T-helper 2 cell treated with Interferon-gamma antibody and Interleukin-4, amounts not matched to agents 5 μg/mL and 100 μg/mL, for 36 hours (primary cell): Measurements from ENCODE around the gene VIT.
"Not testable (repeated sequence)": the region's sequence is repeated elsewhere in the genome, so short reads cannot be mapped to it uniquely, and the experiment has no call there.

Source experiments
- DNase-seq: peaks from one replicate; pipeline ENCODE4 v3.0.0; 2021; ENCODE audit warnings: low spot score
- H3K27ac Mint-ChIP-seq: one replicate; pipeline ENCODE4 v1.8.0; 2021; ENCODE audit warnings: mild to moderate bottlenecking, mixed read lengths
- H3K27me3 Mint-ChIP-seq: one replicate; pipeline ENCODE4 v1.8.0; 2021; ENCODE audit warnings: low read depth, mixed read lengths
- H3K36me3 Mint-ChIP-seq: one replicate; pipeline ENCODE4 v1.8.0; 2021; ENCODE audit warnings: low read depth, mixed read lengths
- H3K4me1 Mint-ChIP-seq: one replicate; pipeline ENCODE4 v1.8.0; 2021; ENCODE audit warnings: low read depth, mixed read lengths
- H3K4me3 Mint-ChIP-seq: one replicate; pipeline ENCODE4 v1.8.0; 2022; ENCODE audit warnings: mild to moderate bottlenecking, moderate library complexity, mixed read lengths
- H3K9me3 Mint-ChIP-seq: one replicate; pipeline ENCODE4 v1.8.0; 2021; ENCODE audit warnings: mixed read lengths

Gene VIT

DNA sequence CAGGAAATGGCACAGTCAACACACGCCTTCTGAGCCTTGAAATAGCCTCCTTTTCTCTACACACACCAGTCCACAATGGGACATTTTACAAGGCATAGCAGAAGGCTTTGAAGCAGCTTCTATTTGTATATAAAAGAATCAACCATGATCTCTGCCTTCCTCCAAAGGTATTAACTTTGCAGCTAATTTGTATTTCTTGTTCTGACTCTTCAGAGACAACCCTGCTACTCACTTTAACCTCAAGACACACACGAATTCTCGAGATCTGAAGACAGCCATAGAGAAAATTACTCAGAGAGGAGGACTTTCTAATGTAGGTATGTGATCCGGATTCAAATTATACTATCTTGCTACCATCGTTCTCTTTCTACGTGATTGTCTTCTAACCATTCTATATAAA is 104.6 kb downstream of the VIT start:
- H3K9me3 Mint-ChIP-seq, result no peaks in the 10 kb centered on the region
- DNase-seq, result no peak
- peaks cover 10% of the 10 kb centered on the region for H3K27me3 Mint-ChIP-seq
- H3K4me1 Mint-ChIP-seq, result peaks cover 11% of the 10 kb centered on the region
- no peak overlapping the region for H3K4me3 Mint-ChIP-seq
- H3K36me3 Mint-ChIP-seq, result no peaks in the 10 kb centered on the region
- no peak overlapping the region for H3K27ac Mint-ChIP-seq

DNA sequence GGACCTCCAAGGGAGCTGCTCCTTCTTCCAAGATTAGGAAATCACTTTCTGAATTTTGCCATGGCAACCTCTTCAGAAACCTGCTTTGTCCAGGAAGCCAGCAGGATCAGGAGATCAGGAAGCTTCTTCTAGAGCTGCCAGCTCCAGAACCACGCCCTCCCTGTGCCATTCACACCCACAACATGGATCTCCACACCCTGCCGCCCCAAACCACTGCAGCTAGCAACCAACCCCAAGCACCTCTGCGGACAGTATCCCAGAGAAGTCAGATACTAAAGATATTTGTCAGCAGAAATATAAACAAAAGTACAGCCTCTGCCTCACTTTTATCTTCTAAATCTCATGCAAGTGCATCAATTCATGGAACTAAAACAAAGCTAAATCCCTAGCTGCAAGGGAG is 106.4 kb downstream of the VIT start:
- Mint-ChIP-seq H3K4me1 (peaks cover 8% of the 10 kb centered on the region), H3K27ac (no peak overlapping the region)

DNA sequence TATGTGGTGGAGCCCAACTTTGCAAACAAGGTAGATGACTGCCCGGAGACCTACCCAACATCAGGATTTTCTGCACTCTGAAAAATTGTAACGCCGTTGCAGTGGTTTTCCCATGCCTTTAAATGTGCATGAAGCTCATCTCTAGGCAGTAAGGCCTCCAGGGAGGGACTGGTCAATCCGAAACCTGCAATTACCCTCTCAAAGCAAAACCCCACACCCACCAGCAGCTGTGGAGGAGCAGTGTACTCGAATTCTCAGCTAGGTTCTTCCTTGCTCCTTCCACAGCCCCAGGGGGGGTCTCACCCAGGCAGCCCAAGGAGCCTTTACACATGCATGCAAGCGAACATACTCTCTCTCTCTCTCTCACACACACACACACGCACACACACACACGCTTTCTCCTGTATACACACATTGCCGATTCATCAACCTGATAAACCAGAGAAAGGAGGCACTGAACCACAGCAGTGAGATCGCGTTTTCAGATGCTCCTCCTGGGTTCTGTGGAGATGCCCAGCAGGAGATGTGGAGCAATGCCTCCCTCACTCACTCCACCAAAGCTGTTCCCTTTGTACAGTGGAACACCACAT is 109.2 kb downstream of the VIT start:
- Mint-ChIP-seq H3K4me1 (peaks cover 4% of the 10 kb centered on the region), H3K4me3 (no peak overlapping the region), H3K27ac (no peak overlapping the region), H3K27me3 (no peaks in the 10 kb centered on the region), H3K36me3 (no peaks in the 10 kb centered on the region), H3K9me3 (no peaks in the 10 kb centered on the region)
- DNase-seq, result no peak

More for the DNA sequence above, 106.4 kb downstream of the VIT start:
- H3K36me3 Mint-ChIP-seq, result no peaks in the 10 kb centered on the region
- DNase-seq, result no peak
- no peaks in the 10 kb centered on the region for H3K27me3 Mint-ChIP-seq
- no peak overlapping the region for H3K4me3 Mint-ChIP-seq
- H3K9me3 Mint-ChIP-seq, result no peaks in the 10 kb centered on the region

DNA sequence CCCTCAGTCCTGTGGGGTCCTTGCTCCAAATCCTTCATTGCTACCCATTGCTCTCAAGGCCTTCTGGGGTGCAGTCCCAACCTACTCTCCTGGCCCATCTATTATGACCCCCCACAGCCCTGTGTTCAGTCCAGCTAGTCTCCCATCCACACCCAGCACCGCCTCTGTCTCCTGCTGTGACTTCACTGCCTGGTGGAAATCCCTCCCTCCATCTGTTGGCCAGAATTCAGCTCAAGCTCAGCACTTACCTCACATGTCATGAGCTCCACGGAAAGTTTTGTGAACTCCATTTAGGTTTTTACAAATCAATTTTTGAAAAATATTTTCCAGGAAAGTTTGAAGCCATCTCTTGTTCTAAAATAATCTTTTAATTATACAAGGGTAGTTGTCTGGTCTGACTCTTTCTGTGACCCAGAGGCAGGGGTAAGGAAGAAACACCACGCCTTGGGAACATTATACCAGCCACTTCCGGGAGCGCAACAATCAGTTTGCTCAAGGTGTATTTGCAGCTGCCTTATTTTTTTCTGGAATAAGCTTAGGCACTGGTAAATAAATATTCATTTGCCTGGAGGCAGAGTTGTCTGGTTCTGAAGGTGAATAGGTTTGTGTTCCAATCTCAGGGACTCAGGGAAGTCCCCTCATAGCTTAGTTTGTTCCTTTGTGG is 110.8 kb downstream of the VIT start:
- no peak overlapping the region for H3K27ac Mint-ChIP-seq
- H3K27me3 Mint-ChIP-seq, result no peaks in the 10 kb centered on the region
- H3K36me3 Mint-ChIP-seq, result no peaks in the 10 kb centered on the region
- H3K9me3 Mint-ChIP-seq, result no peaks in the 10 kb centered on the region
- no peak for DNase-seq
- no peak overlapping the region for H3K4me3 Mint-ChIP-seq
- H3K4me1 Mint-ChIP-seq, result no peaks in the 10 kb centered on the region

DNA sequence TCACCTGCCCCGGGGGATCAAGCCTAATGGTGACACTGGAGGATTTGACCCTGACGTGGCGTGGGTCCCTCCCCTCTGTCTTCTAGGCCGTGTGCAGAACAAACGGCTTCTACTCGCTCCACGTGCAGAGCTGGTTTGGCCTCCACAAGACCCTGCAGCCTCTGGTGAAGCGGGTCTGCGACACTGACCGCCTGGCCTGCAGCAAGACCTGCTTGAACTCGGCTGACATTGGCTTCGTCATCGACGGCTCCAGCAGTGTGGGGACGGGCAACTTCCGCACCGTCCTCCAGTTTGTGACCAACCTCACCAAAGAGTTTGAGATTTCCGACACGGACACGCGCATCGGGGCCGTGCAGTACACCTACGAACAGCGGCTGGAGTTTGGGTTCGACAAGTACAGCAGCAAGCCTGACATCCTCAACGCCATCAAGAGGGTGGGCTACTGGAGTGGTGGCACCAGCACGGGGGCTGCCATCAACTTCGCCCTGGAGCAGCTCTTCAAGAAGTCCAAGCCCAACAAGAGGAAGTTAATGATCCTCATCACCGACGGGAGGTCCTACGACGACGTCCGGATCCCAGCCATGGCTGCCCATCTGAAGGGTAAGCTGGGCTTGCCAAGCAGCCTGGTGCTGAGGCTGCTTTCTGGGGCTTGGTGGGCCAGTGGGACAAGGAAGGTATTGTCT is 112.0 kb downstream of the VIT start:
- no peaks in the 10 kb centered on the region for H3K36me3 Mint-ChIP-seq
- no peaks in the 10 kb centered on the region for H3K4me1 Mint-ChIP-seq
- no peak for DNase-seq
- H3K4me3 Mint-ChIP-seq, result no peak overlapping the region
- H3K9me3 Mint-ChIP-seq, result no peaks in the 10 kb centered on the region
- H3K27ac Mint-ChIP-seq, result no peak overlapping the region
- H3K27me3 Mint-ChIP-seq, result no peaks in the 10 kb centered on the region

DNA sequence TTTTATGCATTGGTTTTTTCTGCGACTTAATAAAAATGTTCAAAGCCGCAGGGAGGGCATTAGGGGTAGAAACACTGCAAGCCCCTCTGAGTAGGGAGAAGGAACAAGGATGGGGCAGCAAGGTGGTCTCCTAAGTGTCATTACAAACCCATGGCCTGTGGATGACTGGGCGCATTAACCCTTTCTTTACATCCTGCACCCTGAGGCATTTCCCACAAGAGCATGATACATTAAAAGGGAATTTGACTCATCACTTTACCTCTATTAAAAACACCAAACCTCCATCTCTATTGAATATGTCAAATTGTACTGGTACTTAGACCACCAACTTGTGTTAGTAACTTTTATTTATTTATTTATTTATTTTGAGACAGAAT is 112.5 kb downstream of the VIT start:
- Mint-ChIP-seq H3K27me3 (no peaks in the 10 kb centered on the region), H3K9me3 (no peaks in the 10 kb centered on the region), H3K36me3 (no peaks in the 10 kb centered on the region), H3K4me1 (no peaks in the 10 kb centered on the region), H3K4me3 (no peak overlapping the region), H3K27ac (no peak overlapping the region)
- no peak for DNase-seq

DNA sequence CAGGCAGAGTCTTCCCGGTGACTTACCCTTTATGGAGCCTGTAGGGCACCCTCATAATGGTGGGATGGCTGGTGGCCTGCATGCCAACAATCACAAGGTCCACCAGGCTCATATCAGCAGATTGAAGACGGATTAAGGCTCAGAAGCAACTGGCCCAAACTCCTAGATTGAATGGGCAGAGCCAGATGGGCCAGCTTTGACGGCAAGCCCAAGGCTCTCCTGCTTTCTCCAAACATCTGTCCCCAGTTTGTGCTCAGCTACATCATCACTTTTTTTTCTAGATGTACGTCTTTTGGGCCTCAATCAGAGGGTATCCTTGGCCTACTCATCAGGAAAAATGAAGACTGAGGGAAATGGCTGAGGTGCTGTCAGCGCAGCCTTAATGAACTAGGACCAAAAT is 114.6 kb downstream of the VIT start:
- no peaks in the 10 kb centered on the region for H3K36me3 Mint-ChIP-seq
- no peak for DNase-seq
- H3K4me3 Mint-ChIP-seq, result no peak overlapping the region
- no peaks in the 10 kb centered on the region for H3K4me1 Mint-ChIP-seq
- H3K27me3 Mint-ChIP-seq, result no peaks in the 10 kb centered on the region
- H3K27ac Mint-ChIP-seq, result no peak overlapping the region
- H3K9me3 Mint-ChIP-seq, result no peaks in the 10 kb centered on the region

DNA sequence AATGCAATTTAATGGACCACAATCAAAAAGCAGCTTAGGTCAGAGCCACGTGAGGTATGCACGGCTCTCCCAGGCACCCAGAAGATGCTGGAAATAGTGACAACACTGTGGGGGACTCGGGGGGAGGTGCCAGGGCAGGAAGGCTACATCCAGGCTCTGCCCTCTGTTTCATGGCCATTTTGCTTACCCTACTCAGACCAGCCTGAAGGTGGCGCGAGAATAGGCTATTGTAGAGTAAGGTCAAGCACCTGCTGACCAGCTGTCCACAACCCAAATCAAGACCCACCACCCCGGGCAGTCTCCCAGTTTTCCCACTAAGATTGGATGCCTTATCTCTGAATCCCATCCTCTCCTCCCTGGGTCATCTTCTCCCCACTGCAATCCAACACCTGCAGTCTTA is 115.7 kb downstream of the VIT start:
- Mint-ChIP-seq H3K4me1 (no peaks in the 10 kb centered on the region), H3K9me3 (no peaks in the 10 kb centered on the region), H3K36me3 (no peaks in the 10 kb centered on the region), H3K27ac (no peak overlapping the region), H3K4me3 (no peak overlapping the region), H3K27me3 (no peaks in the 10 kb centered on the region)
- DNase-seq, result no peak

DNA sequence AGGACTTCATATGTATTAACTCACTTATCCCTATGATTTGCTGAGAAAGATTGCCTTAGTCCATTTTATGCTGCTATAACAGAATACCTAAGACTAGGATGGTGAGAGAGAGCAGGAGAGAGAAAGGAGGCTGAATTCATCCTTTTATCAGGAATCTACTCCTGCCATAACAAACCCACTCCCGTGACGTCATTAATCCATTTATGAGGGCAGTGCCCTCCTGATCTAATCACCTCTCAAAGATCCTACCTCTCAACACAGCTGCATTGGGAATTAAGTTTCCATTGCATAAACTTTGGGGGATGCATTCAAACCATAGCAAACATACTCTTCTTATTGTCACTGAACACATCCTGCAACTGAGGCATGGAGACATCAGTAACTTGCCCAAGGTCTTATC is 122.0 kb downstream of the VIT start:
- H3K9me3 Mint-ChIP-seq, result no peaks in the 10 kb centered on the region
- H3K4me1 Mint-ChIP-seq, result no peaks in the 10 kb centered on the region
- H3K36me3 Mint-ChIP-seq, result no peaks in the 10 kb centered on the region
- DNase-seq, result no peak
- no peak overlapping the region for H3K27ac Mint-ChIP-seq
- H3K4me3 Mint-ChIP-seq, result no peak overlapping the region
- H3K27me3 Mint-ChIP-seq, result no peaks in the 10 kb centered on the region

DNA sequence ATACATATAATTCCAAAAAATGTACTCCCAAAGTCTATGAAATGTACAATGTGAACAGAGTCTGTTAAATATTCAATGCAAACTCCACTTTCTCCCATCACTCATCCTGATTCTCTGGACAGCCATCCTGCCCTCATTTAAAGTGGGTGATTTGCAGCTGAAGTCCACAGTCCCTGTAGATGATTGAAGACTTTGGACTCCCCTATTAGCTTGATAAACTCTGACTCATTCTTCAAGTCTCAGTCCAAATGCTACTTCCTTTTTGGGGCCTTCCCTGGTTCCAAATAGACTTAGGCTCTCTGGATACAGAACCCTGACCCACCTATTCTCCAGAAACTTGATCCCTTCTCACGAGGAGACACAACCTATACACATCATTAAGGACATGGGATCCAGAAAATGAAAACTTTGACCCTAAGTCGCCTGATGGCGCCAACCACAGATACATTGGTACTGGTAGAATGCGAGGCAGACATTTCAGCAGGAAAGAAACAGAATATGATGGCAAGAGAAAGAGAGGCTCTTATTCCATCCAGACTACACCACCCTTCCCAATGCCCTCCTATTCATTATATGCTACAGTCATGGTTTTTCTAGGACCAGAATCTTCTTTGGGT is 122.7 kb downstream of the VIT start:
- no peaks in the 10 kb centered on the region for H3K4me1 Mint-ChIP-seq
- no peaks in the 10 kb centered on the region for H3K9me3 Mint-ChIP-seq
- no peak overlapping the region for H3K27ac Mint-ChIP-seq
- H3K36me3 Mint-ChIP-seq, result no peaks in the 10 kb centered on the region
- DNase-seq, result no peak
- H3K4me3 Mint-ChIP-seq, result no peak overlapping the region
- no peaks in the 10 kb centered on the region for H3K27me3 Mint-ChIP-seq

DNA sequence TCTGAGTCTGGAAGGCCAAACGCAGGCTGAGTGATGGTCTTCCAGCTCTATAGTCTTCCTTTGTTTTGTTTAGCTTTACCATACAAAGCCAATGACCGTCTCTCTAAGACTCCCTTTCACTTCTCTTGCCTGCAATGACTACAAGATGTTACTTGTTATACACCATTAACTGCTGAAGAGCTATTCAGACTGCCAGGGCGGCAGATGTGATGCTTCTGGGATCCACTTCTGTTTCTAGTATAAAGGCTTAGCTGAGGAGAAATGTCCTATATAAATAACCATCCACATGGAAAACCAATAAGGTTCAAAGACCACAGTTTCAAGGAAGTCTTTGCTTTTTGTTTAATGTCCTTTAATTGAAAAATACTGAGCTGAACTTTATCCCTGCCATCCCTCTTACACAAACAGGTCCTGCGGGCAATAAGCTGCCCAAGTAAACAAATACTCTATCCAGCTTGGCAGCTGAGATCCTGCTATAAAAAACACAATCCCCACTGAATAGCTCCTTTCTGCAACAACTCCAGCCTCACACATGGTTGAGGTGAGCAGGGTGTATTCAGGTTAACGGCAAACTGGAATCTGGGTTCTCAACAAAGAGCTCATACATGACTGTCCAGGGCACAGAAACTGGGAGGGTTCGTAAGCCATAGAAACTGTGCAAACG is 124.6 kb downstream of the VIT start:
- Mint-ChIP-seq H3K4me3 (no peak overlapping the region), H3K27me3 (no peaks in the 10 kb centered on the region), H3K9me3 (no peaks in the 10 kb centered on the region), H3K36me3 (no peaks in the 10 kb centered on the region), H3K27ac (no peak overlapping the region), H3K4me1 (no peaks in the 10 kb centered on the region)
- no peak for DNase-seq

DNA sequence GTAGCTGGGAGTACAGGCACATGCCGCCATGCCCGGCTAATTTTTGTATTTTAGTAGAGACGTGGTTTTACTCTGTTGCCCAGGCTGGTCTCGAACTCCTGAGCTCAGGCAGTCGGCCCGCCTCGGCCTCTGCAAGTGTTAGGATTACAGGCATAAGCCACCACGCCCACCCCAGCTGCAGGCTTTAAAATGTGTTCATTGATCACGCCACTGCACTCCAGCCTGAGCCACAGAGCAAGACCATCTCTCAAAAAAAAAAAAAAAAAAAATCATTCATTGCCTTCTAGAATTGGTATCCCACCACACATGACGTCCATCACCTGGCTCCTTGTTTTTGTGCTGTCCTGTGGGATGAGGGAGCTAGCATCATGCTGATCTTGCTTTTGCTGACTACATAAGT is 127.4 kb downstream of the VIT start:
- Mint-ChIP-seq H3K9me3 (no peaks in the 10 kb centered on the region), H3K27me3 (peaks cover 2% of the 10 kb centered on the region), H3K4me1 (no peaks in the 10 kb centered on the region), H3K36me3 (no peaks in the 10 kb centered on the region), H3K27ac (no peak overlapping the region), H3K4me3 (no peak overlapping the region)
- no peak for DNase-seq

DNA sequence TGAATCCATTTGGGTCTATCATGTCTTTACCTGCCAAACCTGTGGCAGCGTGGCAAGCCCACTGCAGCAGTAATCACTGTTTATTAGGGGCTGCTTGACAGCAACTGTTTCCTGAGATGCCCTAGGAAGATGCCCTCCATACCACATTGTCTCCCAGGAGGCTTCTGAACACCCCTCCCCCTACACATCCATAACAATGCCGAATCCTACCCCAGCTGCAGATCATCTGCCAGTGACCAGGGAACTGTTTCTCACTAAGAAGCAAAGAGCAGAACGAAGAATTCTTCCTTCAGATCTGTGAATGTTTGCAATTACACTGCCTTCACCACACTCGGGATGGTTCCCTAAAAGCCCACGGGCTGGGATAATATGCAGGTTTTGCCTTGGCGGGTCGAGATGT is 127.8 kb downstream of the VIT start:
- no peaks in the 10 kb centered on the region for H3K36me3 Mint-ChIP-seq
- peaks cover 4% of the 10 kb centered on the region for H3K27me3 Mint-ChIP-seq
- H3K9me3 Mint-ChIP-seq, result no peaks in the 10 kb centered on the region
- DNase-seq, result no peak
- no peaks in the 10 kb centered on the region for H3K4me1 Mint-ChIP-seq
- no peak overlapping the region for H3K27ac Mint-ChIP-seq
- no peak overlapping the region for H3K4me3 Mint-ChIP-seq

DNA sequence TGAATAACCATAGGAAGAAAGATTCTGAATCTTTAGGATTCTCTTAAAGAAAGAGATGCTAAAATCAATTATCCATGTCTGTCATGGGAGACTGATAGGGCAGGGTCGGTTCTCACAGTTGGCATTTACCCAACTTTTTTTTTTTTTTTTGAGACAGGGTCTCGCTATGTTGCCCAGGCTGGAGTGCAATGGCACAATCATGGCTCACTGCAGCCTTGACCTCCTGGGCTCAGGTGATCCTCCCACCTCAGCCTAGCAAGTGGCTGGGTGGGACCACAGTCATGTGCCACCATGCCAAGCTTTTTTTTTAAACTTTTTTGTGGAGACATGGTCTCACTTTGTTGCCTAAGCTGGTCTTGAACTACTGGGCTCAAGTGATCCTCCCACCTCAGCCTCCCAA is 128.2 kb downstream of the VIT start:
- not testable (repeated sequence) for DNase-seq, H3K27ac Mint-ChIP-seq, H3K9me3 Mint-ChIP-seq, H3K4me3 Mint-ChIP-seq, H3K4me1 Mint-ChIP-seq, H3K27me3 Mint-ChIP-seq, H3K36me3 Mint-ChIP-seq
